Neural cell (in vitro differentiated cells): ENCODE results near the gene SULT1A1. TPM values are rescaled to one million over a fixed set of nuclear protein-coding genes. Genes with fewer than 3 reads are reported as not detected.
"Not testable (repeated sequence)": the region's sequence is repeated elsewhere in the genome, so short reads cannot be mapped to it uniquely, and the experiment has no call there.

Experiments
- H2AFZ ChIP-seq: fragments of 200-600, 300-800 bp; sonication (generic), shearing (Covaris generic); 2 replicates; pipeline ENCODE4 v1.6.0; 2014; ENCODE audit warnings: low read depth, mild to moderate bottlenecking, antibody characterized with exemption, low read length, moderate library complexity
- H3F3A ChIP-seq: fragments of 200-600 bp; shearing (Covaris generic); 2 replicates; pipeline ENCODE4 v1.6.1; 2016; ENCODE audit warnings: mild to moderate bottlenecking, moderate library complexity, mixed read lengths, antibody characterized with exemption, low read length; ENCODE audit not compliant: insufficient read depth, poor library complexity, severe bottlenecking
- H3K27ac ChIP-seq: fragments of 200-600, 300-800 bp; sonication (generic), shearing (Covaris generic); 2 replicates; pipeline ENCODE4 v1.5.1; 2014; ENCODE audit warnings: mild to moderate bottlenecking, low read length, moderate library complexity
- H3K27me3 ChIP-seq: fragments of 300-800, 200-600 bp; sonication (generic), shearing (Covaris generic); 2 replicates; pipeline ENCODE4 v1.6.0; 2014; ENCODE audit warnings: mild to moderate bottlenecking, low read depth, low read length, moderate library complexity; ENCODE audit not compliant: insufficient read depth
- H3K36me3 ChIP-seq: fragments of 300-800, 200-600 bp; sonication (generic), shearing (Covaris generic); 2 replicates; pipeline ENCODE4 v1.5.1; 2014; ENCODE audit warnings: mild to moderate bottlenecking, antibody characterized with exemption, low read length, moderate library complexity; ENCODE audit not compliant: insufficient read depth
- H3K4me2 ChIP-seq: fragments of 300-800, 200-600 bp; sonication (generic), shearing (Covaris generic); 2 replicates; pipeline ENCODE4 v1.6.0; 2014; ENCODE audit warnings: mild to moderate bottlenecking, low read length
- H3K4me3 ChIP-seq: fragments of 300-800, 200-600 bp; sonication (generic), shearing (Covaris generic); 2 replicates; pipeline ENCODE4 v1.5.1; 2014; ENCODE audit warnings: mild to moderate bottlenecking, low read length, moderate library complexity
- H3K79me2 ChIP-seq: fragments of 200-600 bp; shearing (Covaris generic); replicated peaks from 2 replicates; pipeline ENCODE4 v1.6.0; 2014; ENCODE audit warnings: mild to moderate bottlenecking, low read length, moderate library complexity; ENCODE audit not compliant: insufficient read depth
- H3K9ac ChIP-seq: fragments of 300-800, 200-600 bp; sonication (generic), shearing (Covaris generic); 2 replicates; pipeline ENCODE4 v1.6.1; 2016; ENCODE audit warnings: mild to moderate bottlenecking, low read length, mixed read lengths
- H3K9me2 ChIP-seq: fragments of 200-600 bp; shearing (Covaris generic); 2 replicates; pipeline ENCODE4 v1.6.1; 2016; ENCODE audit warnings: mild to moderate bottlenecking, low read length, mixed read lengths; ENCODE audit not compliant: insufficient read depth
- H3K9me3 ChIP-seq: fragments of 200-600, 300-800 bp; sonication (generic), shearing (Covaris generic); 2 replicates; pipeline ENCODE4 v1.6.1; 2016; ENCODE audit warnings: mild to moderate bottlenecking, mixed run types, low read length, moderate library complexity, mixed read lengths
- H4K20me1 ChIP-seq: fragments of 200-600 bp; shearing (Covaris generic); 2 replicates; pipeline ENCODE4 v1.6.1; 2016; ENCODE audit warnings: mild to moderate bottlenecking, mixed run types; ENCODE audit not compliant: insufficient read depth
- EP300 ChIP-seq: fragments of 450-650 bp; conservative IDR thresholded peaks from 2 replicates; pipeline ENCODE4 v1.6.1; 2014; ENCODE audit warnings: antibody characterized with exemption, mild to moderate bottlenecking, moderate library complexity; ENCODE audit not compliant: poor library complexity, severe bottlenecking
- EZH2 ChIP-seq: fragments of 200-600, 300-800 bp; shearing (Covaris generic), sonication (generic); IDR thresholded peaks from 2 replicates; pipeline ENCODE4 v1.6.1; 2014; ENCODE audit warnings: antibody characterized with exemption, low read length, borderline replicate concordance, mild to moderate bottlenecking; ENCODE audit not compliant: insufficient read depth, poor library complexity, severe bottlenecking
- MXI1 ChIP-seq: fragments of 450-650 bp; conservative IDR thresholded peaks from 2 replicates; pipeline ENCODE4 v1.6.1; 2014; ENCODE audit warnings: antibody characterized with exemption, mild to moderate bottlenecking; ENCODE audit not compliant: poor library complexity, severe bottlenecking
- POLR2AphosphoS5 ChIP-seq: IDR thresholded peaks from 2 replicates; pipeline ENCODE4 v1.6.1; 2012
- RAD21 ChIP-seq: fragments of 450-650 bp; conservative IDR thresholded peaks from 2 replicates; pipeline ENCODE4 v1.6.1; 2014; ENCODE audit warnings: antibody characterized with exemption, mild to moderate bottlenecking, moderate library complexity
- SMC3 ChIP-seq: fragments of 450-650 bp; conservative IDR thresholded peaks from 2 replicates; pipeline ENCODE4 v1.6.1; 2014; ENCODE audit warnings: antibody characterized with exemption, mild to moderate bottlenecking, moderate library complexity; ENCODE audit not compliant: poor library complexity
- TAF1 ChIP-seq: IDR thresholded peaks from 2 replicates; pipeline ENCODE4 v1.6.1; 2012; ENCODE audit warnings: low read depth
- polyA plus RNA-seq: library from polyadenylated mRNA; depleted of rRNA; stranded (reverse); fragments of >200 nt; gene quantifications from 2 replicates; pipeline ENCODE4 v1.2.3, GENCODE V29; 2014
- TF ChIP-seq, protein P1 (sequence below): IDR thresholded peaks from 2 replicates; pipeline ENCODE4 v1.6.1; 2012; ENCODE audit warnings: borderline replicate concordance
- TF ChIP-seq, protein P2 (sequence below): fragments of 450-650 bp; IDR thresholded peaks from 2 replicates; pipeline ENCODE4 v1.5.1; 2014; ENCODE audit warnings: antibody characterized with exemption, mild to moderate bottlenecking, moderate library complexity; ENCODE audit not compliant: poor library complexity, severe bottlenecking

The SULT1A1 gene
- polyA plus RNA-seq, 1 donor from 2014 or later = not detected

DNA sequence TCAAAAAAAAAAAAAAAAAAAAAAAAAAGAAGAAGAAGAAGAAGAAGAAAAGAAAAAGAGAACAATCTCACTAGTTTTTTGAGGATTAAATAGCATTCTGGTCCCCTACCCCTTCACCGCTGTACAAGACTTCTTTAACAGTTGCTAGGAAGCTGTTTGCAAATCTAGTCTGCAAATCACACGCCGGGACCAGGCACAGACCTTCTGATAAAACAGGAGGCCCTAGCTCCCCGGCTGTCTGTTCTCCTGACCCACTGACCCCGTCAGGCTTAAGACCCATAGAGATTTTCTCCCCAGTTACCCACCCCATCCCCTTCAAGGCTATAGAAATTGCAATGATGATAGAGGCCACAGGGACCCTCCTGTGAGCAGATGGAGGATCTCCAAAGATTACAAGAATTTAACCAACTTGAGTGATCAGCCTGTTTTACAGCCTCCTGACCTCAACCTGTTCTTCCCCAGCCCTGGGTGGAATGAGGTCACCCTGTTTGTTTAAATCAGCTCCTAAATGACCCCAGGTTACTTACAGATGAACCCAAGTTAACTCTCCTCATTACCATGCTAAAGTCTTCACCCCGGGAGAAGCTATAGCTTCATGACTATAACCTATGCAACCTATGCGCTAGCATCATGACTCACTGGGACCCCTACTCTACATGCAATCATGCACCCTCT is 11.8 kb upstream of the SULT1A1 start:
- Histone ChIP-seq H3K9me2 (no peaks in the 10 kb centered on the region), H3K9me3 (no peaks in the 10 kb centered on the region), H4K20me1 (no peaks in the 10 kb centered on the region), H3K27me3 (no peaks in the 10 kb centered on the region), H3K36me3 (no peaks in the 10 kb centered on the region), H3K4me2 (no peak overlapping the region), H3K9ac (no peak overlapping the region), H3F3A (no peaks in the 10 kb centered on the region), H3K79me2 (no peaks in the 10 kb centered on the region), H2AFZ (no peak overlapping the region), H3K27ac (no peak overlapping the region), H3K4me3 (no peak overlapping the region)
- TF ChIP-seq TAF1 = no peak
- no peak for TF ChIP-seq MXI1
- TF ChIP-seq EP300 = no peak
- no peak for TF ChIP-seq SMC3
- no peak for TF ChIP-seq POLR2AphosphoS5
- TF ChIP-seq, protein P1, sequence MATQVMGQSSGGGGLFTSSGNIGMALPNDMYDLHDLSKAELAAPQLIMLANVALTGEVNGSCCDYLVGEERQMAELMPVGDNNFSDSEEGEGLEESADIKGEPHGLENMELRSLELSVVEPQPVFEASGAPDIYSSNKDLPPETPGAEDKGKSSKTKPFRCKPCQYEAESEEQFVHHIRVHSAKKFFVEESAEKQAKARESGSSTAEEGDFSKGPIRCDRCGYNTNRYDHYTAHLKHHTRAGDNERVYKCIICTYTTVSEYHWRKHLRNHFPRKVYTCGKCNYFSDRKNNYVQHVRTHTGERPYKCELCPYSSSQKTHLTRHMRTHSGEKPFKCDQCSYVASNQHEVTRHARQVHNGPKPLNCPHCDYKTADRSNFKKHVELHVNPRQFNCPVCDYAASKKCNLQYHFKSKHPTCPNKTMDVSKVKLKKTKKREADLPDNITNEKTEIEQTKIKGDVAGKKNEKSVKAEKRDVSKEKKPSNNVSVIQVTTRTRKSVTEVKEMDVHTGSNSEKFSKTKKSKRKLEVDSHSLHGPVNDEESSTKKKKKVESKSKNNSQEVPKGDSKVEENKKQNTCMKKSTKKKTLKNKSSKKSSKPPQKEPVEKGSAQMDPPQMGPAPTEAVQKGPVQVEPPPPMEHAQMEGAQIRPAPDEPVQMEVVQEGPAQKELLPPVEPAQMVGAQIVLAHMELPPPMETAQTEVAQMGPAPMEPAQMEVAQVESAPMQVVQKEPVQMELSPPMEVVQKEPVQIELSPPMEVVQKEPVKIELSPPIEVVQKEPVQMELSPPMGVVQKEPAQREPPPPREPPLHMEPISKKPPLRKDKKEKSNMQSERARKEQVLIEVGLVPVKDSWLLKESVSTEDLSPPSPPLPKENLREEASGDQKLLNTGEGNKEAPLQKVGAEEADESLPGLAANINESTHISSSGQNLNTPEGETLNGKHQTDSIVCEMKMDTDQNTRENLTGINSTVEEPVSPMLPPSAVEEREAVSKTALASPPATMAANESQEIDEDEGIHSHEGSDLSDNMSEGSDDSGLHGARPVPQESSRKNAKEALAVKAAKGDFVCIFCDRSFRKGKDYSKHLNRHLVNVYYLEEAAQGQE = no peak
- TF ChIP-seq, protein P2, sequence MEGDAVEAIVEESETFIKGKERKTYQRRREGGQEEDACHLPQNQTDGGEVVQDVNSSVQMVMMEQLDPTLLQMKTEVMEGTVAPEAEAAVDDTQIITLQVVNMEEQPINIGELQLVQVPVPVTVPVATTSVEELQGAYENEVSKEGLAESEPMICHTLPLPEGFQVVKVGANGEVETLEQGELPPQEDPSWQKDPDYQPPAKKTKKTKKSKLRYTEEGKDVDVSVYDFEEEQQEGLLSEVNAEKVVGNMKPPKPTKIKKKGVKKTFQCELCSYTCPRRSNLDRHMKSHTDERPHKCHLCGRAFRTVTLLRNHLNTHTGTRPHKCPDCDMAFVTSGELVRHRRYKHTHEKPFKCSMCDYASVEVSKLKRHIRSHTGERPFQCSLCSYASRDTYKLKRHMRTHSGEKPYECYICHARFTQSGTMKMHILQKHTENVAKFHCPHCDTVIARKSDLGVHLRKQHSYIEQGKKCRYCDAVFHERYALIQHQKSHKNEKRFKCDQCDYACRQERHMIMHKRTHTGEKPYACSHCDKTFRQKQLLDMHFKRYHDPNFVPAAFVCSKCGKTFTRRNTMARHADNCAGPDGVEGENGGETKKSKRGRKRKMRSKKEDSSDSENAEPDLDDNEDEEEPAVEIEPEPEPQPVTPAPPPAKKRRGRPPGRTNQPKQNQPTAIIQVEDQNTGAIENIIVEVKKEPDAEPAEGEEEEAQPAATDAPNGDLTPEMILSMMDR = no peak
- TF ChIP-seq RAD21 = no peak
- TF ChIP-seq EZH2 = no peak

- not testable (repeated sequence) for H3K4me3 ChIP-seq, H3F3A ChIP-seq, H2AFZ ChIP-seq, H3K9me3 ChIP-seq, H3K79me2 ChIP-seq, H3K9ac ChIP-seq, H3K27ac ChIP-seq, H3K27me3 ChIP-seq, H3K4me2 ChIP-seq, H3K36me3 ChIP-seq, H3K9me2 ChIP-seq, H4K20me1 ChIP-seq
These were observed 10.5 kb upstream of the SULT1A1 start for GRCh38 chr16:28620316-28620715.

- H3K79me2 ChIP-seq = no peaks in the 10 kb centered on the region
- H3K36me3 ChIP-seq = no peaks in the 10 kb centered on the region
- H3K9me2 ChIP-seq = no peaks in the 10 kb centered on the region
- H2AFZ ChIP-seq = no peak overlapping the region
- TF ChIP-seq RAD21 (no peak), EZH2 (no peak), POLR2AphosphoS5 (no peak), TAF1 (no peak), EP300 (no peak), SMC3 (no peak), MXI1 (no peak)
- TF ChIP-seq, protein P2 = no peak
- TF ChIP-seq, protein P1 = no peak
- no peak overlapping the region for H3K4me2 ChIP-seq
- no peak overlapping the region for H3K27ac ChIP-seq
- no peaks in the 10 kb centered on the region for H3F3A ChIP-seq
- H3K9me3 ChIP-seq = no peaks in the 10 kb centered on the region
- no peak overlapping the region for H3K9ac ChIP-seq
- H4K20me1 ChIP-seq = no peaks in the 10 kb centered on the region
- no peak overlapping the region for H3K4me3 ChIP-seq
- no peaks in the 10 kb centered on the region for H3K27me3 ChIP-seq
These were observed 8.0 kb upstream of the SULT1A1 start for GRCh38 chr16:28617874-28618273.
